ENCODE data around the gene PDS5A.

The PDS5A gene

DNA sequence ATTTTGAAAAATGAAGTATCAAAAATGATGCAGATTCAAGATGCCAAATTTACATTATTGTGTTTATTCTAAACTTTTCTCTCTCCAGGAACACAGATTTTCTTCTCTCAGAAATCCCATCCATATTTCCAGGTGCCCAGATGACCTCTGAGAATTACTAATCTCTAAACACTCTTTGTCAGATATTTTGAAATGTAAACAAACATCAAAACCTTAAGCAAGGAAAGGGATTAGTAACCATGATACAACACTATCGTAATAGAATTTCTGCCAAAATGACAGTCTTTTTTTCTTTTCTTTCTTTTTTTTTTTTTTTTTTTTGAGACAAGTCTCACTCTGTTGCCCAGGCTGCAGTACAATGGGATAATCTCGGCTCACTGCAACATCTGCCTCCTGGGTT lies 76.7 kb downstream of the PDS5A start:
- DNase-seq, result no peak

DNA sequence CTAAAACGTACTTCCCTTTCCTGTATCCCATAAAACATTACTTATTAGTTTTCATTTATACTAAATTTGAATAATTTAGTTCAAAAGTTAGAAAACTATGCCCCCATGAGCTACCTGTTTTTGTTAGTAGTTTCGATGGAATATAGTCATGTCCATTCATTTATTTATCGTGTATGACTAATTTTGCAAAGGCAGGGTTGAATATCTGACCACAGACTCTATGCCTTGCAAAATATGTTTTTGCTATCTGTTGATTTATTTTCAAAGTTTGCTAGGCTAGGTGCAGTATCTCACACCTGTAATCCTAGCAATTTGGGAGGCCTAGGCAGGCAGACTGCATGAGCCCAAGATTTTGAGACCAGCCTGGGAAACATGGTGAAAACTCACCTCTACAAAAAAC lies 78.4 kb downstream of the PDS5A start:
- TF ChIP-seq GATA1 (IDR thresholded peaks at IDR 0.05; ENCODE audit: low read depth, low read length) (no peak), POLR2A (IDR thresholded peaks at IDR 0.05; ENCODE audit: low read length) (no peak)
- DNase-seq, result no peak

More for the DNA sequence above, 76.7 kb downstream of the PDS5A start:
- no peak for TF ChIP-seq GATA1 (IDR thresholded peaks at IDR 0.05; ENCODE audit: low read depth, low read length)
- TF ChIP-seq POLR2A (IDR thresholded peaks at IDR 0.05; ENCODE audit: low read length), result no peak

DNA sequence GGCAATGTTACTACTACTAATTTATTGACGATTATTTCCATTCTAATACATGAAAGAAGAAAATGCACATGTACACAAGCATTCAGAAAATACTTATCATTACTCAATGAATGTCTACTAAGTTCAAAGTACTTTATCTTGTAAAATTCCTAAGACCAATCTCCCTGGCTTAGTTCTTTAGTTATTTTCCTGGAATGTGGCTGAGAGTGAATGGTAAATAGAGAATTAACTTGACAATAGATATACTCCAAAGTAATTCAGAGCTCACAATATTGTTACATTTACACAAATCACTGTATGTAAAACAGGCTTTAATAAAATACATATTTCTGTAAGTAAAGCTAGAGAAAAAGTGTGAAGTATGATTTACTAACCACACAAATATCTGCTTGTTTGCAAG lies 79.7 kb downstream of the PDS5A start:
- no peak for DNase-seq
- no peak for TF ChIP-seq GATA1 (IDR thresholded peaks at IDR 0.05; ENCODE audit: low read depth, low read length)
- TF ChIP-seq POLR2A (IDR thresholded peaks at IDR 0.05; ENCODE audit: low read length), result no peak

DNA sequence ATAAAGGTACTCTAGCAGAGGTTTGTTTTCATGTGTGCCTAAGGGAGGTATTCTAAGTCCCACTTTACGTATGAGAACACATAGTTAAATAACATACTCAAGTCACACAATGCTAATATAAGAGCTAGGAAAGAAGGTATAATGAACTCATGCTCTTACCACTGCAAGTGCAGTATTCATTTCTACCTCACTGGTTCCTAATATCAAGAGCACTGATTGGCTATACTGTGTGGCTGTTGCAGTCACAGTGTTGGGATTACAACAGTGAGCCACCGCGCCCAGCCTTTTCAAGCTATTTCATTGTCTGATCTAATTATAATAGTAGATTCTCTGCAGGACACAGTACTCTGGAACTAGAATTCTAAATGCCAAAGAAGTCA lies 84.0 kb downstream of the PDS5A start:
- DNase-seq, result no peak
- TF ChIP-seq POLR2A (IDR thresholded peaks at IDR 0.05; ENCODE audit: low read length), result no peak

DNA sequence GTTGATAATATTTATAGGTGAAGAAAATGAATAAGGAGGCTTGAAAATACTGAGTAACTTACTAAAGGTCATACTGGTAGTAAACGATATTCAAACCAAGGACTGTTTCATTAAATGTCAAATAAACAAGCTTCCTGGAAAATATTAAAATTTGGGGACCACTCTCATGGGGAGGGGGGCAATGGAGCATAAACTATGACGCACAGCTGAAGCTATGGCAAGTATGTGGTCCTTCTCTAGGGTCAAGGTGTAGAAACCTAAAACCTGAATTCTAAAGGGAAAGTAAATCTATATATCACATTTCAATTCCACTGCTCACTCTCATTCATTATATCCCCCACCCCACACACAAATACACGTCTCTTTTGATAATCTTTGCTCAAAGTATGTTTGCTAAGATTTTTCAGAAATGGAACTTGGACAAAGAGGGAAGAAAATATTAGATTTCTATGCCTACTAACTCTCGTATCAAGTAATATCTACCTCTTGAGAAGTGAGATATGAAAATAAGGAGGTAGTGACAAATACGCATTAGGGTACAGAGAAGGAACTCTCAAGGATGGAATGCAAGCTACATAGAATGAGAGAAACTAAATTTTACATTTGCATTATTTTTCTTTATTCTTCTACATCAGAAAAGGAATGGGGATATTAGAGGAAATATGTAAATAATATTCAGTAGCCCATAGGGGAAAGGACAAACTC lies 84.6 kb downstream of the PDS5A start:
- DNase-seq, result no peak
- TF ChIP-seq POLR2A (IDR thresholded peaks at IDR 0.05; ENCODE audit: low read length) (no peak), GATA1 (IDR thresholded peaks at IDR 0.05; ENCODE audit: low read depth, low read length) (no peak)

DNA sequence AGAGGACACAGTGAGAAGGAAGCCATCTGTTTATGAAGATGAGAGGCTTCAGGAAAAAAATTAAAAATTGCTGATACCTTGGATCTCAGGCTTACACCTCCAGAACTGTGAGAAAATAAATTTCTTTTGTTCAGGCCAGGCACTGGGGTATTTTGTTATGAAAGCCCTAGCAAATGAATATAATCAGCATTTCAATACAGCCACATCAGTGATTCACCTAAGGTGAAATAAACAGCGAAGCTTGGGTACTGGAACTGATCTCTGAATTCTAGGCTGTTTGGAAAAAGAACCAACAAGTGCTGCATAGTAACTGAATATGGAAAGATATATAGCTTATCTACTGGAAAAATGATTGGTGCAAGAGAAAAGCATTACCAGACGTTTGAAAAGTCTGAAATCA lies 88.5 kb downstream of the PDS5A start:
- no peak for TF ChIP-seq POLR2A (IDR thresholded peaks at IDR 0.05; ENCODE audit: low read length)
- no peak for TF ChIP-seq GATA1 (IDR thresholded peaks at IDR 0.05; ENCODE audit: low read depth, low read length)
- no peak for DNase-seq

DNA sequence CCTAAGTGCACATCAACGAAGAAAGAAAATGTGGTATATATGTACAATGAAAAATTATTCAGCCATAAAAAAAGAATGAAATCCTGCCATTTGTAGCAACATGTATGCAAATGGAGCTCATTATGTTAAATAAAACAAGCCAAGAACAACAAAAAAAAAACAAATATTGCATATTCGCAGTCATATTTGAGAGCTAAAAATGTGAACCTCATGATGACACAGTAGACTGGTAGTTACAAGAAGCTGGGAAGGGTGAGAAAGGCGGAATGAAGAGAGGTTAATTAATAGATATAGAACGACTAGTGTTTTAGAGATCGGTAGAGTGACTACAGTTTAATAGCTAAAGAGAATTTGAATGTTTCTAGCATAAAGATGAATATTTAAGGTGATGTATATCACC lies 89.2 kb downstream of the PDS5A start:
- TF ChIP-seq POLR2A (IDR thresholded peaks at IDR 0.05; ENCODE audit: low read length), result no peak
- TF ChIP-seq GATA1 (IDR thresholded peaks at IDR 0.05; ENCODE audit: low read depth, low read length), result no peak
- DNase-seq, result no peak

DNA sequence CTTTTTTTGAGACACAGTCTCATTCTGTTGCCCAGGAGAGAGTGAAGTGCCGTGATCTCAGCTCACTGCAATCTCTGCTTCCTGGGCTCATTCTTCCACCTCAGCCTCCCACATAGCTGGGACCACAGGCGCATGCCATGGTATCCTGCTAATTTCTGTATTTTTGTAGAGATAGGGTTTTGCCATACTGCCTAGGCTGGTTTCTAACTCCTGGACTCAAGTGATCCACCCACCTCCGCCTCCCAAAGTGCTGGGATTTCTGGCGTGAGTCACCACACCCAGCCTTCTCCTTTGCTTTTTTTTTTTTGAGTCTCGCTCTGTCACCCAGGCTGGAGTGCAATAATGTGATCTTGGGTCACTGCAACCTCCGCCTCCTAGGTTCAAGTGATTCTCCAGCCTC lies 94.1 kb downstream of the PDS5A start:
- DNase-seq, result no peak
- TF ChIP-seq GATA1 (IDR thresholded peaks at IDR 0.05; ENCODE audit: low read depth, low read length) (no peak), POLR2A (IDR thresholded peaks at IDR 0.05; ENCODE audit: low read length) (no peak)

DNA sequence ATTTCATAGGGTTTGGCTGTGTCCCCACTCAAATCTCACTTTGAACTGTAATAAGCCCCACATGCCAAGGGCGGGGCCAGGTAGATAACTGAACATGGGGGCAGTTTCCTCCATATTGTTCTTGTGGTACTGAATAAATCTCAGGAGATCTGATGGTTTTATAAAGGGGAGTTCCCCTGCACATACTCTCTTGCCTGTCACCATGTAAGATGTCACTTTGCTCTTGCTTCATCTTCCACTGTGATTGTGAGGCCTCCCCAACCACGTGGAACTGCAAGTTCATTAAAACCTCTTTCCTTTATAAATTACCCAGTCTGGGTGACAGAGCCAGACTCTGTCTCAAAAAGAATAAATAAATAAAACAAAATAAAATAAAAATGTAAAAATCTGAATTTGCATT lies 95.9 kb downstream of the PDS5A start:
- no peak for TF ChIP-seq POLR2A (IDR thresholded peaks at IDR 0.05; ENCODE audit: low read length)
- no peak for DNase-seq

DNA sequence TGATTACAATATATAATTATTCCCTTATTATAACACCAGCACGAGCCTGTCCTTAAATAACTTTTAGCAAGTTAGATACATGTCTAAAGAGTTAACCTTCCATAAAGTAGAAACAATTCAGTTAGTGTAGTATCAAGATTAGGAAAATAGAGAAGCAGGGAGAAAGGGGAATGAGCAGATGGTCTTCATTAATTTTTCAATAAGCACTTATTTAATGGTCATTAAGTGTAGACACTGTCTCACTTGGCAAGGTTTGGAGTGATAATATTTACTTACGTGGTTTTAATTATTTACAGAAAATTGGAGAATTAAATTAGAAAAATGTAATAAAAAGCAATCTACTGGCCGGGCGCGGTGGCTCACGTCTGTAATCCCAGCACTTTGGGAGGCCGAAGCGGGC lies 99.7 kb downstream of the PDS5A start:
- DNase-seq, result no peak
- TF ChIP-seq GATA1 (IDR thresholded peaks at IDR 0.05; ENCODE audit: low read depth, low read length), result no peak
- no peak for TF ChIP-seq POLR2A (IDR thresholded peaks at IDR 0.05; ENCODE audit: low read length)

DNA sequence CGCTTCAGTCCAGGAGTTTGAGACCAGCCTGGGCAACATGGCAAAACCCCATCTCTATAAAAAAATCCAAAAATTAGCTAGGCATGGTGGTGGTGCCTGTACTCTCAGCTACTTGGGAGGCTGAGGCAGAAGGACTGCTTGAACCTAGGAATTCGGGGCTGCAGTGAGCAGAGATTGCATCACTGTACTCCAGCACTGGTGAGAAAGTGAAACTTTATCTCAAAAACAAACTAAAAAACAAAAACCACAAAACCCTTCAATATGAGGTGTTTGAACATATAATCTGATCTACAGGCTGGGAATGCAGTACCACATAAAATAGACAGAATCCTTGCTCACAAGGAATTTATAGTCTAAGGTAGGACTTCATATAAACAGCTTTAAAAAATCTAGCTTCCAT lies 103.9 kb downstream of the PDS5A start:
- DNase-seq, result no peak
- no peak for TF ChIP-seq GATA1 (IDR thresholded peaks at IDR 0.05; ENCODE audit: low read depth, low read length)
- no peak for TF ChIP-seq POLR2A (IDR thresholded peaks at IDR 0.05; ENCODE audit: low read length)

DNA sequence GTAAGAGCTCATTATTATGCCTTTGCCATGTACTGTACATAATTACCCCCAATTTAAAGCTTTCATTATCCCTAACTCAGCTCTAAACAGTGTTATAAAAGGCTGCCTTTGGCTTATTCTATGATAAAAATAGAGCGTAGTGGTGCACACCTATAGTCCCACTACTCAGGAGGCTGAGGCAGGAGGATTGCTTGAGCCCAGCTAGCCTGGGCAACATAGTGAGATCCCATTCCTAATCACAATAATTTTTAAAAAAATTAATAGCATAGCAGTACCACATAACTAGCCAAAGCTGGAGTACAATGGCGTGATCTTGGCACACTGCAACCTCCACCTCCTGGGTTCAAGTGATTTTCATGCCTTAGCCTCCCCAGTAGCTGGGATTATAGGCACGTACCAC lies 112.4 kb downstream of the PDS5A start:
- TF ChIP-seq POLR2A (IDR thresholded peaks at IDR 0.05; ENCODE audit: low read length) (no peak), GATA1 (IDR thresholded peaks at IDR 0.05; ENCODE audit: low read depth, low read length) (no peak)
- DNase-seq, result no peak

DNA sequence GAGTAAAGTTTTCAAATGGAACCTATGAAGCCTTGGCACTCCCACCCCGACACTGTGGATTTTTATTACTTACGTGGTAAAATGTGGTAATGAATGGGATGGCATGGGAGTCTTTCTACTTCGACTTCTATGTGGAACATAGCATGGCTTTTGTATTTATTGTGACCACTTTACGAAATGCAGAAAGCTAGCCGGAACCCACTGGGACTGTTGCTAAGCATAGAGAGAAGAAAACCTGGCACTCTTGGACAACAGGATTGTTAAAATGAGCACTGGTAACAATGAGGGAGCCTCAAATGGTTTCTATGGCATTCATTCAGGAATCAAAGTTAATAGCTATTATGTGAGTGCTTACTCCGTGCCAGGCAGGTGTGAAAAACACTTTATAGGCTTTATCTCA lies 113.3 kb downstream of the PDS5A start:
- DNase-seq, result no peak
- no peak for TF ChIP-seq POLR2A (IDR thresholded peaks at IDR 0.05; ENCODE audit: low read length)
- TF ChIP-seq GATA1 (IDR thresholded peaks at IDR 0.05; ENCODE audit: low read depth, low read length), result no peak

DNA sequence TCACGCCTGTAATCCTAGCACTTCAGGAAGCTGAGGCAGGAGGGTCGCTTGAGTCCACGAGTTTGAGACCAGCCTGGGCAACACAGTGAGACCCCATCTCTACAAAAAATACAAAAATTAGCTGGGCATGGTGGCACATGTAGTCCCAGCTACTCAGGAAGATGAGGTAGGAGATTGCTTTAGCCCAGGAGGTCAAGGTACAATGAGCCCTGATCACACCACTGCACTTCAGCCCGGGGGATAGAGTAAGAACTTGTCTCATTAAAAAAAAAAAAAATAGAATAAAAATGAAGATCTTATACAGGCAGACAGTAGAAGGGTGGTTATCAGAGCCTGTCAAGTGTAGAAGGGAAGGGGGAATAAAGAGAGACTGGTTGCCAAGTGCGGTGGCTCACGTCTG lies 116.9 kb downstream of the PDS5A start:
- no peak for DNase-seq
- TF ChIP-seq GATA1 (IDR thresholded peaks at IDR 0.05; ENCODE audit: low read depth, low read length), result no peak
- TF ChIP-seq POLR2A (IDR thresholded peaks at IDR 0.05; ENCODE audit: low read length), result no peak

DNA sequence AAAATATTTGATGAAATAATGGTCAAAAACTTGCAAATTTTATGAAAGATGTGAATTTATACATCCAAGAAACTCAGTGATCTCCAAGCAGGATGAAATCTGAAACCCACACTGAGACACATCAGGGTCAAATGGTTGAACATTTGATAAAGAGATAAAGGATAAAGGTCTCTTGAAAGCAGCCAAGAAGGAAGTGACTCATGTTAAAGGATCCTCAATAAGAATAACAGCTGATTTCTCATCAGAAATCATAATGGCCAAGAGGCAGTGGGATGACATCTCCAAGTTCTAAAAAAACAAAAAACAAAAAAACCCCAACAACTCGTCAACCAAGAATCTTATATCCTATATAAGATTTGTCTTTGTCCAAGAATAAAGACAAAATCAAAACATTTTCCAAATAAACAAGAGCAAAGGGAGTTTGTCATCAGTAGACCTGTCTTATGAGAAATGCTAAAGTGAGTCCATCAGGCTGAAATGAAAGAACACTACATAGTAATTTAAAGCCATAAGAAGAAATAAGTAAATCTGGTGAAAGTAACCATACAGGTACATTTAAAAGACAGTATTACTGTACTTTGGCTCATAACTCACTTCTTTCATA lies 121.7 kb downstream of the PDS5A start:
- DNase-seq, result peak; percentile 5 to 9
- TF ChIP-seq POLR2A (IDR thresholded peaks at IDR 0.05; ENCODE audit: low read length) (no peak), GATA1 (IDR thresholded peaks at IDR 0.05; ENCODE audit: low read depth, low read length) (no peak)

All from erythroblast (primary cell).